OCI-LY1 (cell line): ENCODE results near the gene PRRG4.

Source experiments
- H2AFZ ChIP-seq: fragments of 200-600 bp; sonication (generic), shearing (Covaris generic); 2 replicates; pipeline ENCODE4 v1.6.0; 2014; ENCODE audit warnings: antibody characterized with exemption, mild to moderate bottlenecking, low read length
- H3F3A ChIP-seq: fragments of 200-600 bp; sonication (generic), shearing (Covaris generic); 2 replicates; pipeline ENCODE4 v1.6.0; 2014; ENCODE audit warnings: mild to moderate bottlenecking, antibody characterized with exemption, low read length, moderate library complexity; ENCODE audit not compliant: insufficient read depth
- H3K27ac ChIP-seq: fragments of 200-600 bp; sonication (generic); 2 replicates; pipeline ENCODE4 v1.5.1; 2014; ENCODE audit warnings: low read length, mixed run types, mild to moderate bottlenecking, low read depth; ENCODE audit not compliant: poor library complexity, severe bottlenecking
- H3K27me3 ChIP-seq: fragments of 200-600 bp; sonication (generic); 2 replicates; pipeline ENCODE4 v1.6.0; 2014; ENCODE audit warnings: antibody characterized with exemption, mild to moderate bottlenecking, low read length, moderate library complexity; ENCODE audit not compliant: insufficient read depth
- H3K36me3 ChIP-seq: fragments of 200-600 bp; sonication (generic); 2 replicates; pipeline ENCODE4 v1.6.1; 2014; ENCODE audit warnings: mild to moderate bottlenecking, antibody characterized with exemption, low read length, moderate library complexity, mixed read lengths; ENCODE audit not compliant: insufficient read depth
- H3K4me1 ChIP-seq: fragments of 200-600 bp; sonication (generic); 2 replicates; pipeline ENCODE4 v1.5.1; 2014; ENCODE audit warnings: mild to moderate bottlenecking, low read length, moderate library complexity; ENCODE audit not compliant: insufficient read depth, severe bottlenecking
- H3K4me2 ChIP-seq: fragments of 200-600 bp; sonication (generic), shearing (Covaris generic); 2 replicates; pipeline ENCODE4 v1.6.1; 2014; ENCODE audit warnings: low read length
- H3K4me3 ChIP-seq: fragments of 200-600 bp; sonication (generic); 2 replicates; pipeline ENCODE4 v1.5.1; 2014; ENCODE audit warnings: low read length, low read depth, mild to moderate bottlenecking, mixed read lengths; ENCODE audit not compliant: poor library complexity, severe bottlenecking
- H3K79me2 ChIP-seq: fragments of 200-600 bp; shearing (Covaris generic); 2 replicates; pipeline ENCODE4 v1.6.1; 2016; ENCODE audit warnings: mixed run types, low read length, mixed read lengths; ENCODE audit not compliant: insufficient read depth
- H3K9ac ChIP-seq: fragments of 200-600 bp; sonication (generic), shearing (Covaris generic); 2 replicates; pipeline ENCODE4 v1.6.1; 2014; ENCODE audit warnings: mild to moderate bottlenecking, low read length, mixed read lengths
- H3K9me2 ChIP-seq: fragments of 200-600 bp; sonication (generic), shearing (Covaris generic); 2 replicates; pipeline ENCODE4 v1.6.1; 2014; ENCODE audit warnings: low read depth, mild to moderate bottlenecking, low read length, mixed read lengths
- H3K9me3 ChIP-seq: fragments of 200-600 bp; shearing (Covaris generic); 2 replicates; pipeline ENCODE4 v1.6.1; 2014; ENCODE audit warnings: low read length, mixed read lengths
- H4K20me1 ChIP-seq: fragments of 200-600 bp; sonication (generic), shearing (Covaris generic); 2 replicates; pipeline ENCODE4 v1.6.0; 2016; ENCODE audit warnings: mild to moderate bottlenecking, low read length; ENCODE audit not compliant: insufficient read depth
- EZH2 ChIP-seq: fragments of 200-600 bp; sonication (generic), shearing (Covaris generic); IDR thresholded peaks from 2 replicates; pipeline ENCODE4 v1.8.0; 2017; ENCODE audit warnings: borderline replicate concordance, mixed run types, mild to moderate bottlenecking, antibody characterized with exemption, low read length, moderate library complexity, mixed read lengths
- TF ChIP-seq, protein P1 (sequence below): fragments of 200-600 bp; sonication (generic), shearing (Covaris generic); IDR thresholded peaks from 2 replicates; pipeline ENCODE4 v1.5.1; 2017; ENCODE audit warnings: mild to moderate bottlenecking, antibody characterized with exemption, low read length, moderate library complexity, mixed read lengths

PRRG4 gene

DNA sequence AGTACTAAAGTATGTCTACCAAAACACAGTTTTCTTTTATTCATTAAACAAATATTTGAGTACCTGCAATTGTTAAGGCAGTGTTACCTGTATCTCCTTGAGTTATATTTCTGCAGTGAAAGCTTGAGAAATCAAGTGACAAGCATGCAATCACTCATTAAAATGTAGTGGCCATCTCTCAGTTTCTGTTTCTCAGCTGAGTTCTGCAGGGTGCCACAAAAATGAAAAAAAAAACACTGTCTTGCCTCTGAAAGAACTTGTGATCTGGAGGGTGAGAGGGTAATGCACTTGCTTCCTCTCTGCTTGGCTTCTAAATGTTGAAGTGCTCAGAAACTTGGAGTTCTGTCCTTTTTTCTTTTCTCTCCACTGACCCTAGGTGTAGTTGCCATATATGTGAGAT is 69.7 kb downstream of the PRRG4 start:
- Histone ChIP-seq H3K4me3 (no peak overlapping the region), H3F3A (no peaks in the 10 kb centered on the region), H4K20me1 (no peaks in the 10 kb centered on the region), H3K9me2 (no peaks in the 10 kb centered on the region), H3K27me3 (no peaks in the 10 kb centered on the region), H3K4me1 (peaks cover 16% of the 10 kb centered on the region), H3K9me3 (no peaks in the 10 kb centered on the region), H3K9ac (no peak overlapping the region), H3K36me3 (peaks cover 14% of the 10 kb centered on the region), H3K79me2 (peaks cover 79% of the 10 kb centered on the region), H3K27ac (no peak overlapping the region), H3K4me2 (no peak overlapping the region), H2AFZ (no peak overlapping the region)
- TF ChIP-seq EZH2, result no peak
- TF ChIP-seq, protein P1, sequence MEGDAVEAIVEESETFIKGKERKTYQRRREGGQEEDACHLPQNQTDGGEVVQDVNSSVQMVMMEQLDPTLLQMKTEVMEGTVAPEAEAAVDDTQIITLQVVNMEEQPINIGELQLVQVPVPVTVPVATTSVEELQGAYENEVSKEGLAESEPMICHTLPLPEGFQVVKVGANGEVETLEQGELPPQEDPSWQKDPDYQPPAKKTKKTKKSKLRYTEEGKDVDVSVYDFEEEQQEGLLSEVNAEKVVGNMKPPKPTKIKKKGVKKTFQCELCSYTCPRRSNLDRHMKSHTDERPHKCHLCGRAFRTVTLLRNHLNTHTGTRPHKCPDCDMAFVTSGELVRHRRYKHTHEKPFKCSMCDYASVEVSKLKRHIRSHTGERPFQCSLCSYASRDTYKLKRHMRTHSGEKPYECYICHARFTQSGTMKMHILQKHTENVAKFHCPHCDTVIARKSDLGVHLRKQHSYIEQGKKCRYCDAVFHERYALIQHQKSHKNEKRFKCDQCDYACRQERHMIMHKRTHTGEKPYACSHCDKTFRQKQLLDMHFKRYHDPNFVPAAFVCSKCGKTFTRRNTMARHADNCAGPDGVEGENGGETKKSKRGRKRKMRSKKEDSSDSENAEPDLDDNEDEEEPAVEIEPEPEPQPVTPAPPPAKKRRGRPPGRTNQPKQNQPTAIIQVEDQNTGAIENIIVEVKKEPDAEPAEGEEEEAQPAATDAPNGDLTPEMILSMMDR, result no peak

DNA sequence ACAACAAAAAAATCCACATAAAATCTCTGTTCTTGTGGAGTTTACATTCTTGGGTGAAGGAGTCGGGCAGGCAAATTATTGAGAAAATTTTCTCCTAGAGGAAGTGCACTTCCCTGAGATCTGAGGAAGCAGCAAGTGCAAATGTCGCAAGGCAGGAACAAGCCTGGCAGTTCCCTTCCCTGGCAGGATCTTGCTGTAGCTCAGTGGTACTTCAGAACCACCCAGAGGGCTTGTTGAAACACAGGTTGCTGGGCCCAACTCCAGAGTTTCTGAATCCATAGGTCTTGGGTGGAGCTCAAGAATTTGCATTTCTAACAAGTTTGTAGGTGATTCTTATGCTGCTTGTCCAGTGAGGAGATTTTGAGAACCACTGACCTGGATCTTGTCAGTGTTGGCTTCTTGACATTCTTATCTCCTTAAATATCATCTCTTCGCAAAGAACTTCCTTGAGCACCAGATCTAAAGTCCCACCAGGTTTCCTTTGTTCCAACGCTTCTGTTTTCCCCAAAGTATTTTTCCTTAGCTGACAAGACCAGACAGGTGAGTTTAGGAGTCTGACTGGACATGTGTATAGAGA is 72.5 kb downstream of the PRRG4 start:
- TF ChIP-seq, protein P1, result no peak
- TF ChIP-seq EZH2, result no peak
- H2AFZ ChIP-seq, result no peak overlapping the region
- H3K4me1 ChIP-seq, result no peaks in the 10 kb centered on the region
- no peak overlapping the region for H3K27ac ChIP-seq
- H4K20me1 ChIP-seq, result no peaks in the 10 kb centered on the region
- no peak overlapping the region for H3K4me2 ChIP-seq
- peaks cover 14% of the 10 kb centered on the region for H3K36me3 ChIP-seq
- no peak overlapping the region for H3K9ac ChIP-seq
- no peaks in the 10 kb centered on the region for H3K9me3 ChIP-seq
- no peaks in the 10 kb centered on the region for H3K9me2 ChIP-seq
- no peaks in the 10 kb centered on the region for H3K27me3 ChIP-seq
- H3K4me3 ChIP-seq, result no peak overlapping the region
- H3K79me2 ChIP-seq, result peaks cover 74% of the 10 kb centered on the region
- no peaks in the 10 kb centered on the region for H3F3A ChIP-seq

DNA sequence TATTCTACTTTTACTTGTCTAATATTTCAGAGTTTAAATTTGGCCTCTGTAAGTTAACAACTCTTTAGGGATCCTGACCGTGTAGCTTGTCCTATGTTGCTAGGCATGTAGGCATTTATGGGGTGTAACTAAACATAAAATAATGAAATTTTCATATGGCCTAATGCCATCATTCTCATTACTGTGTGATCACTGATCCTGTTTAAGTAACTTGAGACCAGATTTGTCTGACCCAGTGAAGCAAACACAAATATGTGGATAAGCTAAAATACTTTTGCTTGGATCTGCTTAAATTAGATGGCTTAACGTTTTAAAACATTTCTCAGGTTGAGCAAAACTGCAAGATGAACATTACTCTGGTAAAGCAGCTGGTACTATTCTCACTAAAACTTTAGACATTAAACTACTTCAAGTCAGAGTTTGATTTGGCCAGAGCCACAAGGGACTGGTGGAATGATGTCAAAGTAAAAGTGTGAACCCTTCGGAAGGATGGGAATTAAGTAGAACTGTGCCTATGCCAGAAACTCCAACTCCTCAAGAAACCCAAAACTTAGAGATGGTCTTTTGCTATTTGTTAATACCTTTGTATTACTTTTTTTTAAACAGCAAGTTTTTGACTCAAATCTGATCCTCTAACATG is 75.4 kb downstream of the PRRG4 start:
- Histone ChIP-seq H4K20me1 (no peaks in the 10 kb centered on the region), H3K36me3 (peaks cover 10% of the 10 kb centered on the region)

More for the DNA sequence above, 75.4 kb downstream of the PRRG4 start:
- H3K4me2 ChIP-seq, result no peak overlapping the region
- no peak overlapping the region for H3K4me3 ChIP-seq
- H3K9me2 ChIP-seq, result no peaks in the 10 kb centered on the region
- H3F3A ChIP-seq, result no peaks in the 10 kb centered on the region
- H3K9me3 ChIP-seq, result no peaks in the 10 kb centered on the region
- H3K9ac ChIP-seq, result no peak overlapping the region
- H2AFZ ChIP-seq, result no peak overlapping the region
- H3K27me3 ChIP-seq, result no peaks in the 10 kb centered on the region
- H3K79me2 ChIP-seq, result peaks cover 58% of the 10 kb centered on the region
- no peaks in the 10 kb centered on the region for H3K4me1 ChIP-seq
- TF ChIP-seq, protein P1, result no peak
- no peak for TF ChIP-seq EZH2
- no peak overlapping the region for H3K27ac ChIP-seq
